ENCODE measurements around the gene YIPF4. TPM values are rescaled to one million over a fixed set of nuclear protein-coding genes. Genes with fewer than 3 reads are reported as not detected.
"Not testable (repeated sequence)": the region's sequence is repeated elsewhere in the genome, so short reads cannot be mapped to it uniquely, and the experiment has no call there.

YIPF4 gene
- total RNA-seq, 2 donors from 2014 or later, result 19.0 to 25.0 TPM

DNA sequence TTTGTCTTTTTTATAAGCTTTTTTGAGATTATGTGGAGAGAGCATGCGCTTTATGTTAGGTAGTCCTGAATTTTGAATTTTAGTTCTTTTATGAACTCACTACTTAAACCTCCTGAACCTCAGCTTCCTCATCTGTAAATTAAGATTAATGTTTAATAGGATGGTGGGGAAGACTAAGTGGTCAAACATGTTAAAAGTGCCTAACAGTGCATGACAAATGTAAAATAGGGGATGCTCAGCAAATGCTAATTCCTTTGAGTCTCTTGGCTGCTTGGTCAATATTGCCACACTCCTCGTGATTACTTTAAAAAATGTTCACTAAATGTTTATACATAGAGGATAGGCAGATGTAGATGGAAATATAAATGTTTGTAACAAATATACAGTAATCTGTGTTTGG lies 85.9 kb downstream of the YIPF4 start:
- H3K4me3 ChIP-seq, result no peak overlapping the region
- no peaks in the 10 kb centered on the region for H3K27me3 ChIP-seq (replicated peaks; ENCODE audit: insufficient read depth)
- ATAC-seq (ENCODE audit: insufficient number of reproducible peaks, low FRiP score, low read depth) (no peak), DNase-seq (ENCODE audit: low spot score) (no peak)
- TF ChIP-seq, protein P1, sequence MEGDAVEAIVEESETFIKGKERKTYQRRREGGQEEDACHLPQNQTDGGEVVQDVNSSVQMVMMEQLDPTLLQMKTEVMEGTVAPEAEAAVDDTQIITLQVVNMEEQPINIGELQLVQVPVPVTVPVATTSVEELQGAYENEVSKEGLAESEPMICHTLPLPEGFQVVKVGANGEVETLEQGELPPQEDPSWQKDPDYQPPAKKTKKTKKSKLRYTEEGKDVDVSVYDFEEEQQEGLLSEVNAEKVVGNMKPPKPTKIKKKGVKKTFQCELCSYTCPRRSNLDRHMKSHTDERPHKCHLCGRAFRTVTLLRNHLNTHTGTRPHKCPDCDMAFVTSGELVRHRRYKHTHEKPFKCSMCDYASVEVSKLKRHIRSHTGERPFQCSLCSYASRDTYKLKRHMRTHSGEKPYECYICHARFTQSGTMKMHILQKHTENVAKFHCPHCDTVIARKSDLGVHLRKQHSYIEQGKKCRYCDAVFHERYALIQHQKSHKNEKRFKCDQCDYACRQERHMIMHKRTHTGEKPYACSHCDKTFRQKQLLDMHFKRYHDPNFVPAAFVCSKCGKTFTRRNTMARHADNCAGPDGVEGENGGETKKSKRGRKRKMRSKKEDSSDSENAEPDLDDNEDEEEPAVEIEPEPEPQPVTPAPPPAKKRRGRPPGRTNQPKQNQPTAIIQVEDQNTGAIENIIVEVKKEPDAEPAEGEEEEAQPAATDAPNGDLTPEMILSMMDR (IDR thresholded peaks at IDR 0.05), result no peak
- no peaks in the 10 kb centered on the region for H3K9me3 ChIP-seq
- H3K4me1 ChIP-seq (ENCODE audit: control insufficient read depth in 1 of 2, low read depth in 2 of 2), result peaks cover 61 to 66% of the 10 kb centered on the region in 2 donors
- H3K27ac ChIP-seq, result no peak overlapping the region
- no peaks in the 10 kb centered on the region for H3K36me3 ChIP-seq

DNA sequence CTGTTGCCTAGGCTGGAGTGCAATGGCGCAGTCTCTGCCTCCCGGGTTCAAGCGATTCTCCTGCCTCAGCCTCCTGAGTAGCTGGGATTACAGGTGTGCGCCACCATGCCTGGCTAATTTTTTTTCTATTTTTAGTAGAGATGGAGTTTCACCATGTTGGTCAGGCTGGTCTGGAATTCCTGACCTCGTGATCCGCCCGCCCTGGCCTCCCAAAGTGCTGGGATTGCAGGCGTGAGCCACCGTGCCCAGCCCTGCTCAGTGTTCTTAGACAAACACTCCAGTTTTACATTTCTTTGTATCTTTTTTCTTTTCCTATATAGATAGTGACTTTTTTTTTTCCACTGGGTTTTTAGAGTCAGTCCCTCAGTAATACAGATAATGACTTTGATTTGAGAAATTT lies 86.6 kb downstream of the YIPF4 start:
- Histone ChIP-seq H3K27ac (peak overlapping the region in 1 of 2 donors; percentile 38), H3K4me1 (ENCODE audit: control insufficient read depth in 1 of 2, low read depth in 2 of 2) (peaks cover 57 to 59% of the 10 kb centered on the region in 2 donors), H3K4me3 (peak overlapping the region; percentile 7)
- H3K9me3 ChIP-seq; ATAC-seq (ENCODE audit: insufficient number of reproducible peaks, low FRiP score, low read depth); DNase-seq (ENCODE audit: low spot score); H3K36me3 ChIP-seq; H3K27me3 ChIP-seq (replicated peaks; ENCODE audit: insufficient read depth): not testable (repeated sequence)

DNA sequence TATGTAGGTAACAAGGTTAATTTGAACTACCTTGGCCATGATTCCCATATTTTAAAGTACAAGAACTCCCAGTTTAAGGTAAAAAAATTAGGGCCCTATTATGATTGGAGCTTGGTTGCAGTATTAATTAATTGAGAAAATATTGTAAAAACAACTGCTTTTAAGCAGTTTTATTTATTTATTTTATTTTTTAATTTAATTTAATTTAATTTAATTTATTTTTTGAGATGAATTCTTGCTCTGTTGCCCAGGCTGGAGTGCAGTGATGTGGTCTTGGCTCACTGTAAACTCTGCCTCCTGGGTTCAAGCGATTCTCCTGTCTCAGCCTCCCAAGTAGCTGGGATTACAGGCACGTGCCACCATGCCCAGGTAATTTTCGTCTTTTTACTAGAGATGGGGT lies 88.0 kb downstream of the YIPF4 start:
- H3K27me3 ChIP-seq (replicated peaks; ENCODE audit: insufficient read depth); DNase-seq (ENCODE audit: low spot score); H3K9me3 ChIP-seq; ATAC-seq (ENCODE audit: insufficient number of reproducible peaks, low FRiP score, low read depth); H3K27ac ChIP-seq; H3K4me3 ChIP-seq; H3K36me3 ChIP-seq: not testable (repeated sequence)
- peaks cover 43 to 46% of the 10 kb centered on the region in 2 donors for H3K4me1 ChIP-seq (ENCODE audit: control insufficient read depth in 1 of 2, low read depth in 2 of 2)

Other genes starting within 250 kb of the YIPF4 start
- gene DPY30, start 238.1 kb upstream of the YIPF4 start, total RNA-seq, result 10 to 100 TPM; 22.3 to 30.7 TPM
- gene SPAST, start 214.3 kb upstream of the YIPF4 start, total RNA-seq, result 10 to 100 TPM in 1 of 2 donors, 1 to 10 TPM in 1; 8.5 to 13.6 TPM
- 10 to 100 TPM; 17.7 to 26.0 TPM for gene SLC30A6, start 112.0 kb upstream of the YIPF4 start, total RNA-seq
- 1 to 10 TPM in 1 of 2 donors, under 1 TPM in 1; 0.81 to 2.2 TPM for gene NLRC4, start 13.0 kb upstream of the YIPF4 start, total RNA-seq
- gene BIRC6, start 79.1 kb downstream of the YIPF4 start, total RNA-seq, result 100 to 1,000 TPM; 149 to 160 TPM

All from thoracic aorta (tissue), 2 donors.